Hair follicular keratinocyte (primary cell): ENCODE measurements around the gene TRIM32. TPM values are rescaled to one million over a fixed set of nuclear protein-coding genes. Genes with fewer than 3 reads are reported as not detected.

Experiments used
- total RNA-seq: library from RNA; depleted of rRNA; stranded (reverse); fragments of >200 nt; gene quantifications from 2 replicates; pipeline ENCODE4 v1.2.3, GENCODE V29; 2015

Gene TRIM32
- total RNA-seq = 19.1 and 21.6 TPM in 2 replicates

GRCh38 chr9:116687074-116687753 is at the start of gene TRIM32:
Gene TRIM32 (plus strand): TSS chr9:116687305. CDS start chr9:116697743, 10,438 bp downstream.

